ENCODE results near the gene SNAPC2.

- no peak for TF ChIP-seq CTCF (IDR thresholded peaks at IDR 0.05; ENCODE audit: low read length)
- no peak for TF ChIP-seq EZH2 (IDR thresholded peaks at IDR 0.05; ENCODE audit: borderline replicate concordance, low read length)
Observed at GRCh38 chr19:7932930-7933300, 12.8 kb downstream of the SNAPC2 start.
